Measurements from ENCODE around the gene SUCLG2.

DNA sequence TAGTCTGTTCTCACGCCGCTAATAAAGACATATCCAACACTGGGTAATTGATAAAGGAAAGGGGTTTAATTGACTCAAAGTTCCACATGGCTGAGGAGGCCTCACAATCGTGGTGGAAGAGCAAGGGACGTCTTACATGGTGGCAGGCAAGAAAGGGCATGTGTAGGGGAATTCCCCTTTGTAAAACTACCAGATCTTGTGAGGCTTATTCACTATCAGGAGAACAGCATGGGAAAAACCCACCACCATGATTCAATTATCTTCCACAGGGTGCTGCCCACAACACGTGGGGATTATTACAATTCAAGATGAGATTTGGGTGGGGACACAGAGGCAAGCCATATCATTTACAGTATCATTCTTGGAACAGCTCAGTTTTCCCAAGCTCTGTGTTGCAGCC is 268.0 kb downstream of the SUCLG2 start:
- TF ChIP-seq, protein P1, sequence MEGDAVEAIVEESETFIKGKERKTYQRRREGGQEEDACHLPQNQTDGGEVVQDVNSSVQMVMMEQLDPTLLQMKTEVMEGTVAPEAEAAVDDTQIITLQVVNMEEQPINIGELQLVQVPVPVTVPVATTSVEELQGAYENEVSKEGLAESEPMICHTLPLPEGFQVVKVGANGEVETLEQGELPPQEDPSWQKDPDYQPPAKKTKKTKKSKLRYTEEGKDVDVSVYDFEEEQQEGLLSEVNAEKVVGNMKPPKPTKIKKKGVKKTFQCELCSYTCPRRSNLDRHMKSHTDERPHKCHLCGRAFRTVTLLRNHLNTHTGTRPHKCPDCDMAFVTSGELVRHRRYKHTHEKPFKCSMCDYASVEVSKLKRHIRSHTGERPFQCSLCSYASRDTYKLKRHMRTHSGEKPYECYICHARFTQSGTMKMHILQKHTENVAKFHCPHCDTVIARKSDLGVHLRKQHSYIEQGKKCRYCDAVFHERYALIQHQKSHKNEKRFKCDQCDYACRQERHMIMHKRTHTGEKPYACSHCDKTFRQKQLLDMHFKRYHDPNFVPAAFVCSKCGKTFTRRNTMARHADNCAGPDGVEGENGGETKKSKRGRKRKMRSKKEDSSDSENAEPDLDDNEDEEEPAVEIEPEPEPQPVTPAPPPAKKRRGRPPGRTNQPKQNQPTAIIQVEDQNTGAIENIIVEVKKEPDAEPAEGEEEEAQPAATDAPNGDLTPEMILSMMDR (conservative IDR thresholded peaks at IDR 0.05 in 1 of 2, IDR thresholded peaks at IDR 0.05 in 1 of 2; ENCODE audit: extremely low read depth in 1 of 2, insufficient read depth in 1 of 2, low read depth in 1 of 2, low read length in 2 of 2) = no peak
- no peak for TF ChIP-seq EZH2 (IDR thresholded peaks at IDR 0.05; ENCODE audit: borderline replicate concordance, low read length)
